GM19239 (cell line): ENCODE results near the gene DZIP1.

ENCODE experiments used
- DNase-seq: peaks from one replicate; pipeline ENCODE4 v3.0.0; 2011; ENCODE audit warnings: low spot score; ENCODE audit not compliant: insufficient read length
- FAIRE-seq: peaks from 2 replicates; lab custom pipeline; 2011; peaks lifted over from hg19 to GRCh38; lab: Jason Lieb, UNC

DZIP1 gene

GRCh38 chr13:95647321-95647720 lies 2.8 kb upstream of the DZIP1 start:
- FAIRE-seq, result no peak
- no peak for DNase-seq

GRCh38 chr13:95643936-95644598 lies 439 bp downstream of the DZIP1 start:
- FAIRE-seq, result no peak
- no peak for DNase-seq

- FAIRE-seq (no peak), DNase-seq (no peak)
Observed at GRCh38 chr13:95643571-95643935, 953 bp downstream of the DZIP1 start.

- FAIRE-seq, result no peak
- DNase-seq, result no peak
Observed at GRCh38 chr13:95642999-95643398, 1.5 kb downstream of the DZIP1 start.

- DNase-seq, result no peak
- FAIRE-seq, result no peak
Observed at GRCh38 chr13:95642028-95642621, 2.4 kb downstream of the DZIP1 start.

GRCh38 chr13:95641291-95642027 lies 3.0 kb downstream of the DZIP1 start:
- FAIRE-seq (no peak), DNase-seq (no peak)

- no peak for FAIRE-seq
- no peak for DNase-seq
Observed at GRCh38 chr13:95636853-95637252, 7.7 kb downstream of the DZIP1 start.

- FAIRE-seq (no peak), DNase-seq (no peak)
Observed at GRCh38 chr13:95630593-95630992, 13.9 kb downstream of the DZIP1 start.

- DNase-seq, result no peak
- no peak for FAIRE-seq
Observed at GRCh38 chr13:95629071-95629470, 15.4 kb downstream of the DZIP1 start.

- FAIRE-seq (no peak), DNase-seq (no peak)
Observed at GRCh38 chr13:95628488-95628887, 16.0 kb downstream of the DZIP1 start.

- FAIRE-seq, result no peak
- DNase-seq, result no peak
Observed at GRCh38 chr13:95627590-95627989, 16.9 kb downstream of the DZIP1 start.

- no peak for DNase-seq
- FAIRE-seq, result no peak
Observed at GRCh38 chr13:95626768-95627167, 17.7 kb downstream of the DZIP1 start.

GRCh38 chr13:95624020-95624419 lies 20.5 kb downstream of the DZIP1 start:
- DNase-seq, result peak; percentile 35
- FAIRE-seq, result peak; percentile 86

GRCh38 chr13:95623141-95623540 lies 21.4 kb downstream of the DZIP1 start:
- FAIRE-seq, result no peak
- no peak for DNase-seq

GRCh38 chr13:95620825-95621498 lies 23.5 kb downstream of the DZIP1 start:
- no peak for DNase-seq
- FAIRE-seq, result no peak

- no peak for DNase-seq
- no peak for FAIRE-seq
Observed at GRCh38 chr13:95620030-95620824, 24.3 kb downstream of the DZIP1 start.

GRCh38 chr13:95615539-95615938 lies 29.0 kb downstream of the DZIP1 start:
- FAIRE-seq (no peak), DNase-seq (no peak)

- FAIRE-seq, result no peak
- no peak for DNase-seq
Observed at GRCh38 chr13:95614641-95615245, 29.8 kb downstream of the DZIP1 start.

GRCh38 chr13:95608640-95609323 lies 35.7 kb downstream of the DZIP1 start:
- no peak for FAIRE-seq
- no peak for DNase-seq
